MM.1S (cell line): ENCODE data around the gene SPOP.

Source experiments
- CTCF ChIP-seq: fragments of 300-600 bp; sonication (generic); IDR thresholded peaks from 2 replicates; pipeline ENCODE4 v1.5.1; 2016; ENCODE audit warnings: antibody characterized with exemption, low read length, mixed read lengths
- EZH2 ChIP-seq: fragments of 300-600 bp; sonication (generic); optimal IDR thresholded peaks from 2 replicates; pipeline ENCODE3; 2017; ENCODE audit warnings: low read depth, mild to moderate bottlenecking, antibody characterized with exemption, low read length, mixed read lengths

DNA sequence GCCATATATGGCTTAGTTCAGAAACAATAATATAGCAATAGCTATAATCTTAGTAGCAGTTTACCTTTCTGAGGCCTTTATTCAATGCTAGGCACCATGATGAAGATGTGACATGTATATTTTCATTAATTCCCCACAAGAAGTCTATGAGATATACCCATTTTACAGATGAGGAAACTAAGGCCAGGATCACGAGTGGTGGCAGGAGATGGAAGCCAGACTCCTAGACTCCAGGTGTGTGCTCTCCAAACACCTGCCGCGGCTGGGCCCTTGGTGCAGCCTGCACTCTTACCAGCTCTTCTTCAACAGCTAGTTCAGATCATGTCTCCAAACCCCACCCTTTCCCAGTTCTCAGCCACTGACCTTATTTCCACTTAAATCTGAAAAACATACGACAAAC, 87.0 kb downstream of the SPOP start:
- no peak for TF ChIP-seq CTCF
- no peak for TF ChIP-seq EZH2
